GM12878 (cell line): Measurements from ENCODE around the gene SFI1. TPM values are rescaled to one million over a fixed set of nuclear protein-coding genes. Genes with fewer than 3 reads are reported as not detected.
A peak's percentile ranks its signal among the peaks of the same experiment; 100 is the strongest.

Experiments used
- CEBPZ ChIP-seq: fragments of 150-350 bp; IDR thresholded peaks from 2 replicates; pipeline ENCODE4 v1.6.1; 2016; ENCODE audit warnings: low read depth, low read length
- FOXK2 ChIP-seq: fragments of 450-650 bp; IDR thresholded peaks from 2 replicates; pipeline ENCODE4 v1.6.1; 2017; ENCODE audit warnings: mild to moderate bottlenecking, moderate library complexity
- MAX ChIP-seq: IDR thresholded peaks from 2 replicates; pipeline ENCODE4 v1.6.1; 2012; ENCODE audit warnings: low read depth, low read length, improper control_type of control experiment
- MYC ChIP-seq: IDR thresholded peaks from 2 replicates; pipeline ENCODE4 v1.6.1; 2011; ENCODE audit warnings: mild to moderate bottlenecking, low read length, moderate library complexity, inconsistent platforms; ENCODE audit not compliant: insufficient read depth, insufficient replicate concordance, insufficient read length, severe bottlenecking
- PKNOX1 ChIP-seq: fragments of 450-650 bp; IDR thresholded peaks from 2 replicates; pipeline ENCODE4 v1.6.1; 2016; ENCODE audit warnings: mild to moderate bottlenecking
- TAF1 ChIP-seq: IDR thresholded peaks from 2 replicates; pipeline ENCODE4 v1.6.1; 2011; ENCODE audit warnings: mild to moderate bottlenecking, low read depth, low read length, borderline replicate concordance
- YBX1 ChIP-seq: fragments of 450-650 bp; IDR thresholded peaks from 2 replicates; pipeline ENCODE4 v1.6.1; 2016; ENCODE audit warnings: antibody characterized with exemption
- ZBTB33 ChIP-seq: fragments of 450-650 bp; IDR thresholded peaks from 2 replicates; pipeline ENCODE4 v1.6.1; 2017; ENCODE audit warnings: mild to moderate bottlenecking
- polyA plus RNA-seq, 11 experiments: library from polyadenylated mRNA; depleted of rRNA in 4 of 11; unstranded in 6 of 11; stranded (reverse) in 5 of 11; fragments of >200 nt; fragmentation: Nextera tagmentation in 4 of 11; fragmentation: Illumina TruSeq in 1 of 11; extraction: Ambion mirVana in 4 of 11; extraction: Trizol in 1 of 11; gene quantifications; 1 replicate in 1 of 11; 2 replicates in 10 of 11; pipeline versions ENCODE4 v1.2.1 to v1.2.3, GENCODE V29; 2011 to 2016; ENCODE audit warnings: inconsistent platforms in 2 of 11, missing spikeins in 2 of 11, low read depth in 1 of 11
- total RNA-seq, 4 experiments: library from RNA; depleted of rRNA in 3 of 4; stranded (reverse); fragments of >200 nt in 3 of 4; fragmentation: Illumina TruSeq in 1 of 4; extraction: Trizol in 1 of 4; gene quantifications; 2 replicates each; pipeline versions ENCODE4 v1.2.1 to v1.2.3, GENCODE V29; 2013 to 2021

SFI1 gene
- total and polyA plus RNA-seq, 10 of the 15 experiments (the other 5 are each of a cell fraction or from before 2014, with no cell fraction given), result 6.3 to 70.1 (median 30.4) TPM

- TF ChIP-seq ZBTB33 (no peak), FOXK2 (peak; percentile 49; the same call in 1 of the 2 replicates), MAX (peak; percentile 92; the same call in 1 of the 2 replicates), MYC (peak; percentile 47), PKNOX1 (no peak; the same call in 1 of the 2 replicates), TAF1 (peak; percentile 78), YBX1 (no peak), CEBPZ (no peak)
Measured at GRCh38 chr22:31661851-31662667, 165.7 kb downstream of the SFI1 start, which contains the start of gene PISD (continued).
